Activated CD4-positive, alpha-beta T cell treated with anti-CD3 and anti-CD28 coated beads, Interleukin-2, amount 50 U/mL, for 16 hours (primary cell): ENCODE data around the gene DCUN1D5.

Experiments
- DNase-seq: peaks from one replicate; pipeline ENCODE4 v3.0.0-alpha.2; 2020

Gene DCUN1D5

GRCh38 chr11:103053997-103054396, 38.0 kb downstream of the DCUN1D5 start:
- no peak for DNase-seq

GRCh38 chr11:103051981-103052380, 40.0 kb downstream of the DCUN1D5 start:
- DNase-seq: no peak

GRCh38 chr11:103051151-103051801, 40.7 kb downstream of the DCUN1D5 start:
- no peak for DNase-seq

- no peak for DNase-seq
Observed at GRCh38 chr11:103050351-103050750, 41.6 kb downstream of the DCUN1D5 start.

- DNase-seq: no peak
Observed at GRCh38 chr11:103047837-103048236, 44.1 kb downstream of the DCUN1D5 start.

- no peak for DNase-seq
Observed at GRCh38 chr11:103043826-103044678, 47.9 kb downstream of the DCUN1D5 start.

GRCh38 chr11:103042161-103042560, 49.8 kb downstream of the DCUN1D5 start:
- no peak for DNase-seq

GRCh38 chr11:103035791-103036434, 56.0 kb downstream of the DCUN1D5 start:
- peak; percentile 86 for DNase-seq

GRCh38 chr11:103035216-103035615, 56.7 kb downstream of the DCUN1D5 start:
- DNase-seq: no peak

- no peak for DNase-seq
Observed at GRCh38 chr11:103031834-103032233, 60.1 kb downstream of the DCUN1D5 start.

GRCh38 chr11:103029401-103029800, 62.6 kb downstream of the DCUN1D5 start:
- DNase-seq: no peak

GRCh38 chr11:103028304-103029020, 63.5 kb downstream of the DCUN1D5 start:
- peak; percentile 83 for DNase-seq

- DNase-seq: no peak
Observed at GRCh38 chr11:103024086-103024485, 67.9 kb downstream of the DCUN1D5 start.

GRCh38 chr11:103016031-103016430, 75.9 kb downstream of the DCUN1D5 start:
- DNase-seq: no peak

- no peak for DNase-seq
Observed at GRCh38 chr11:103013421-103013820, 78.5 kb downstream of the DCUN1D5 start.
